GM19023 (cell line): ENCODE measurements around the gene MAPRE2.

ENCODE experiments used
- ATAC-seq: cut with Tn5 transposase; IDR thresholded peaks from one replicate; pipeline ENCODE4 v1.9.1; 2021; ENCODE audit warnings: mild to moderate bottlenecking, moderate library complexity; ENCODE audit not compliant: unreplicated experiment

The MAPRE2 gene

DNA sequence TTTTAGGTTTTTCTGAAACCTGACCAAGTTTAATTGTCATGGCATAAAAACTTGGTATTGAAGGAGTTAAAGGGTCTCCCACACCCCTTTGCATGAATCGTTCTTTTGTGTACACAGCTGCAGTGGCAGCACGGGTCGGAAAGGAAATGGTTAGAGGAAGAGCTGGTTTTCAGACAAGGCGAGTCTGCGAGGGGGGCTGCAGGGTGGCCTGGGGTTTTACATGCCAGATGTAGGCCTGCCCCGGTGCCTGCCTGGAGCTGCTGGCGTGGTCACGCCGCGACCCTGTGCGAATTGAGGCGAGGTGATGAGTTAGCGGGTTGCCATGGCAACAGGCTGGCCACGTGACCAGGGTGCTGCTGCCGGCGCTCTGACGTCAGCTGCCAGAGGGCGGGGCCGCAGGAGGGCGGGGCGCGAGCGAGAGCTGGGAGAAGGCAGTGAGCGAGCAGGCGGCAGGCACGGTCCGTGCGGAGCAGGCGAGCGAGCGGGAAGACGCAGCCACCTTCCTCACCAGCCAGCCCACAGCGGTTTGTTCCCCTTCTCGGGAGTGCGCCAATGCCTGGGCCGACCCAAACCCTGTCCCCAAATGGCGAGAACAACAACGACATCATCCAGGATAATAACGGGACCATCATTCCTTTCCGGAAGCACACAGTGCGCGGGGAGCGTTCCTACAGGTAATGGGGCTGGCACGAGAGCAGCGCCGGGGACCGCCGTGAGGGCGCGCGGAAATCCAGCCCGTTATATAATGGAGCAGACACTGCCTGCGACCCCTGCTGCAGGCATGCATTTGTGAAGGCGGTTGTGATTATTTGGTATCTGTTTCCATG, at the start of gene MAPRE2:
MAPRE2 (plus strand) TSS at position 426 of the 827 bp plus-strand sequence; CDS start at position 553, 127 bp downstream.
- ATAC-seq: peak; percentile 87

DNA sequence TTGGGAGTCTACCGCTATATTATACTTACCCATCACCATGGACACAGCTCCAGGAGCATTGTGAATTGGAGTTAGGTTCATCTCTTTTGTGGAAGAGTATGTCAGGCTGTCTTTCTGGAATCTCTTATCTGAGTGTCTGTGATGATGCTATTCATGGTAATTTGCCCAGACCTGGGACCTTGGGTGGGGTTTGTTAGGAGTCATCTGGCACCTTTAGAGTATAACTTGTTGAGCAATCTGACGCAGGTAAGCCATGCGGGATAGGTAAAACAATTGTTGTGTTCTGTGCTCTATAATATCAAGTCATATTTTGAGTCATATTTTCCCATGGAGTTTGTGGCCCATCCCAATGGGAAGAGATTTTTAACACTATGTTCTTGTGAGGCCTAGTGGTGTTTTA, 49.7 kb upstream of the MAPRE2 start:
- no peak for ATAC-seq

DNA sequence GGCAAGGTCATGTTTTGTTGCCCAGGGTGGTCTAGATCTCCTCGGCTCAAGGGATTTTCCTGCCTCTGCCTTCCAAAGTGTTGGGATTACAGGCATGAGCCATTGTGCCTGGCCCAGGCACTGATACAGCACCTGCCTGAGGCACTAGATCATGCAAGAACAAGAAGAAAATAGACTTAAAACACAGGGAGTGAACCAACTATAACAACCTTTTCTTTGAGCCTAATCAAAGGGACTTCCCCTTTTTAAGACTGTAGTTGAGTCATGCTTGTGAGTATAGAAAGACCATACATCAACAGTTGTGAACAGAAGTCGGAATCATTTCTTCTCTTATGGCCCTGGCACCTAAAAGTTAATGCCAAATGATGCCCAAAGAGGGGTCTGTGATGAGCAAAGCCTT, 47.9 kb upstream of the MAPRE2 start:
- ATAC-seq: no peak

DNA sequence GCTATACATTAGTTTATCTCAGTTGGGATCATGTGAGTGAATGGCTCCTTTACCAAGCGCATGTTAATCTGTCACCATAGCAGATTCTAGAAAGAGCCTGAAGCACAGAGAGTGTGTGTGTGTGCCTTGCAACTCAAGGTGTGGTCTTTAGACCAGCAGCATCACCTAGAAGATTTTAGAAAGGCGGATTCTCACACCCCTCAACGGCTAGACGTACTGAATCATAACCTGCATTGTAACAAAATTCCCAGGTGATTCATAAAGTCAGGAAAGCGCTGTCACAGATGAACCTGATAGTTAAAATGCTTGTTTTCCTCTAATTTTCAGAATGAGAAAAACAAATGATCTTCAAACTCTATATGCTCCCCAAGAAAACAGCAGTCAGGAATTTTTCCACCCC, 45.5 kb upstream of the MAPRE2 start:
- ATAC-seq: no peak

DNA sequence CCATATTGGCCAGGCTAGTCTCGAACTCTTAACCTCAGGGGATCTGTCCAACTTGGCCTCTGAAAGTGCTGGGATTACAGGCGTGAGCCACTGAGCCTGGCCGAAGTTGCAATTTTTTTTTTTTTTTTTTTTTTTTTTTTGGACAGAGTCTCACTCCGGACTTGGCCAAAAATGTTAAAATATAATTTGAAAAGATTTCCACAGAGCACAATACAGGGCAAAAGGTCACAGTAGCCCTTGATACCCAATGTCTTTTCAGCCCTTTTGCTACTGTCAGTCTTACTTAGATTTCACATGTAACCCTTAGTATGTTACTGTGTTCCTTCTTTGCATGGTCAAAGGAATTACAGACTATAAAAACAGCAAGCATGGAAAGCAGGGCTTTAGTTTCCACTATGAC, 42.6 kb upstream of the MAPRE2 start:
- ATAC-seq: no peak

DNA sequence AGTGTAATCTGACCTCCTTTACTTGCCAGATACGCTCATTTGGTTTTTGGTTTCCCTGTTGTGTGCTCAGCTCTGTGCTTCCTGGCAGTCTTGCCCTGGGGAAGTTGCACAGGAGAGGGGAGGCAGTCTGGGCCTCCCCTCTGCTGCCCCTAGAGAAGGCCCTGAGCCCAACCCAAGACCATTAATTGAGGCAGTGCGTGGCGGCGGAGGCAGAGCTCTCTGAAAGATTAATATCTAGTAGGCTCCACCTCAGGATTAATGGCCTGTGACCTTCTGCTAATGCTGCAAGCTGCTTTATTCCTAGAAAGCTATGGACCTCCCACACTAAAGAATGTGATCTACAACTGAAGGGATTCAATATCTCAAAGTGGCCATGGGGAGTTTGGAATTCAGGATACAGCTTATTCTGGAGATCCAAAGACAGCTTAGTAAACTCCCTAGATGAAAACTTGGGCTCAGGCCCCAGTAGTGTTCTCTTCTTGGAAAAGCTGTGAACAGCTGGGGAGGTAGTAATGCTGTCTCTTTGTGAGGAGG, 41.4 kb upstream of the MAPRE2 start:
- ATAC-seq: no peak

DNA sequence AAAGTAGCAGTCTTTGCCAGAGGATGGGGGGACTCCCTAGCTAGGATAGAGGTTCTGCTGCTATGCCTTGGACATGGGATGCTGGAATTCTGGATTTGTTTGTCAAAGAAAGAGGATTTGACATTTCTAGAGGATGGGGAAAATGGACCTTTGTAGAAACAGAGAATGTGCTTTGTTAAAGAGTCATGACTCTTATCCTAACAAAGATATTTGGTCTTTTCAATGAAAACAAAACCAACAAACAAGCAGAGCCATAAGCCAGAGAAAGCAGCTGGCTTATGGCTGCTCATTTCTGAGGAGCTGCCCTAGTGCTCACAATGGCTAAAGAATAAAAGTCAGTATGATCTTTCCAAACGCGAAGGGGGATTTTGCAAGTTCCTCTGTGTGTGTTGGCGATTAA, 40.8 kb upstream of the MAPRE2 start:
- no peak for ATAC-seq

DNA sequence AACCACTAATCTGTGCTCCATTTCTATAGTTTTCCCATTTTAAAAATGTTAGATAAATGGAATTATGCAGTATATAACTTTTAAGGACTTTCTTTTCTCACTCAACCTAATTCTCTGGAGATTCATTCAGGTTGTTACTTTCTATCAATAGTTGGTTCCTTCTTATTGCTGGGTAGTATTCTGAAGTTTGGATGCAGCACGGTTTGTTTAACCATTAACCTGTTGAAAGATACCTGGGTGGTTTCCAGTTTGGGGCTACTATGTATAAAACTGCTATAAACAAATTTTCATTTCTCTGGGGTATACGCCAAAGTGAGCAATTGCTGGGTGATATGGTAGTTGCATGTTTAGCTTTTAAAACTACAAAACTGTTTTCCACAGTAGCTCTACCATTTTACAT, 39.1 kb upstream of the MAPRE2 start:
- no peak for ATAC-seq

DNA sequence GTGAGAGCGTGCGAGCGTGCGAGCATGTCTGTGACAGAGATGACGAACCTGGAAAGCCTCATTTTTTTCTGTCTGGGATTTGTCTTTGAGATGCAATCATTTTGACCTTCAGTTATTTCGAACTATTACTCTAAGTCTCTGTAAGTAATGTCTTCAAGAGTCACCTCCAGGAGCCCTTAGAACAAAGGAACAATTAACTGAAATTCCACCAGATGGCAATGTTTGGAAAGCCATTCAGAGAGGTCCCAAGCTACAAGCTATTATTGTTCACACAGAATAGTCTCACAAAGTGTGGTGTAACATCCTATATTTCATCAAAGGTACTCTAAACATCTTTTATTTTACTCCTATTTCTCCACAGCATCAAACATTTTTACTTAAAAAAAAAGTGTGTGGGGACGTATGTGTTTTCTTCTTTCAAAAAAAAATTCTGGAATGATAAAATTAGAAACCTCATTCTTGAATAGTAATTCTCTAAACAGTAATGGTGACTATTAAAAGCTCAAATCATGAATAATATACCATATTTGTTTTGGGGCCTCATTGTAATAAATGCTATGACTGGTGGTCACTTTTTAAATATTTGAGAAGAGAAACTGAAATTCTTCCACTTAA, 35.1 kb upstream of the MAPRE2 start:
- peak; percentile 77 for ATAC-seq

DNA sequence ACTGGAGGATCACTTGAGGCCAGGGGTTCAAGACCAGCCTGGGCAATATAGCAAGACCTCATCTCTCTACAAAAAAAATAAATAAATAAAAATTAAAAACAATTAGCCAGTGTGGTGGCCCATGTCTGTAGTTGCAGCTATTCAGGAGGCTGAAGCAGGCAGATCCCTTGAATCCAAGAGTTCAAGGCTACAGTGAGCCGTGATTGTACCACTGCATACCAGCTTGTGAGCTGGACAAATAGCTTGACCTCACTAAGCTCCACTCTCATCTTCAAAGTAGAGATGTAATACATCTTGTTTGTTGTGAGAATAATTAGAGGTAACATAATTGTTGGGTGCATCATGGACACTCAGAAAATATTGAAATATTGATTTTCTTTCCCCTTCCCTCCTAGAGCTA, 31.1 kb upstream of the MAPRE2 start:
- ATAC-seq: no peak

DNA sequence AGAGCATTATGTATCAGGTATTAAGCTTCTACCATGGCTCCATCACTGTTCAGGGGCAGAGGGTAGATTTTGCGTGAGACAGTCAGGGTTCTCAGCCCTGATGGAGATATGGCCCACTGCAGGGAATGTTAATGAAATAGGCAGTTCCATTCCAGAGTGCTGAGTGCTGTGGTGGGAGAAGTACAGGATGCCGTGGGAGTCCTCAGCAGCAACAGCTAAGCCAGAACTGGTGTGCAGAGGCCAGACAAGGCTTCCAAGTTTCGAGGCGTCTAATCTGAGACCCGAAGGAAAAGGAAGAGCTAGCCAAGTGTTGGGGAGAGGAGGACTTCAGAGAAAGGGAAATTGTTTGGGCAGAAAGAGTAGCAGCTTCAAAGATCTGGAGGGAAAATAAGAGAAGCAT, 30.2 kb upstream of the MAPRE2 start:
- ATAC-seq: no peak

DNA sequence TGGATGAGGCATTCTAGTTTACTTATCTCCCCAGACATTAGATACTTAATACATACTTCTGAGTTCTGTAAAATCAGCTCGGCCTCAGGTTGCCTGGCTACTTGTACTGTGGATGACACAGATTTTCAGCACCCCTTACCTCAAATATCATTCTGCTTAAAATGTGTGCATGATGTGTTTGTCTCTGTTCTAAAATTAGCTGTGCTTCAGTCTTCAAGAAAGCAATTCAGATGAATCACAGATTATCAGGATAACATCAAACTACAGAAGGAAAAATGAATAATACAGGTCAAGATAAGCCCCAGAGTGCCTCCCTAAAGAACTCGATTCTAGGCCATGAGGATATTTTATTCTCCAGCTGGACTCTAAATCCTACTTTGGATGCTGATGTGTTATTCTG, 21.3 kb upstream of the MAPRE2 start:
- no peak for ATAC-seq

DNA sequence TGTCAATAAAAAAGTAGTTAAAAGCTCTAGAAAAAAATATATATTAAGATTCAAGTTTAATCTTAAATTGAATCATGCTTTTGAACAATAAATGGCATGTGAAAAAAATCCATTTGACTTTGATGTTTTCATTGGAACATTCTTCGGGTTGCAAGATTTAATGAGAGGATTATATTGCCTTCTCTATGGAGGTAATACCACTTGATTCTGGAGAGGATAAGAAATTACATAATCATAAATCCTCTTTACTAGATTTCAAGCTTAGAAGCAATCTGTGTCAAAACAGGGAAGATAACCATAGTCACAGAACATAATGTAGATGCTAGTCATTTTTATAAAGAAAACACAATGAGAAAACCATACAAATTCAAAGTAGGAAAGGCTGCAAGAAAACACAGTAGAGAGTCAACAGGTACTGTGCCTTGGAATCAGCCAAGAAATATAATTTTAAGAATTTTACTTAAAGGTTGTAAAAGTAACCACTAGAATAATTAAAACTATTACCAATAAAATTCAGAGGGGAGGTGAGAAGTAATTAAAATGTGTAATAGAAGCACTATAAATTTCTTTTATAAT, 18.7 kb upstream of the MAPRE2 start:
- ATAC-seq: no peak

DNA sequence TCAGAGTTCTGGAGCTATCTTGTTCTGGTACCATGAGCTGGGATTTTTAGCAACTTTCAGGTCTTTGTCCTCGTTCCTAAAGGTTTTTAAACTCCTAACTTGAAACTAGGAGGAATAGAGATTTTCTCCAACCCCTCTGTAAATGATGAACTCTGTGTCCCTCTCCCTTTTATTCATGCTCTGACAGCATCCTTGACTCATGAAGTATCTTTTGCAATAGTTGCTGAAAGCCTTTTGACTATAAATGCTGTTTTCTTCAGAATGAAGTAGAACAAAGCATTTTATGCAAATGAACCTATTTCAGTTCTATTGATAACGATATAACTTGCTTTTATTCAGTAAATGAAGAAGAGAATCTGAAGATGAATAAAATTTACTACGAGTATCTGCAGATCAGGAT, 17.0 kb upstream of the MAPRE2 start:
- ATAC-seq: no peak

DNA sequence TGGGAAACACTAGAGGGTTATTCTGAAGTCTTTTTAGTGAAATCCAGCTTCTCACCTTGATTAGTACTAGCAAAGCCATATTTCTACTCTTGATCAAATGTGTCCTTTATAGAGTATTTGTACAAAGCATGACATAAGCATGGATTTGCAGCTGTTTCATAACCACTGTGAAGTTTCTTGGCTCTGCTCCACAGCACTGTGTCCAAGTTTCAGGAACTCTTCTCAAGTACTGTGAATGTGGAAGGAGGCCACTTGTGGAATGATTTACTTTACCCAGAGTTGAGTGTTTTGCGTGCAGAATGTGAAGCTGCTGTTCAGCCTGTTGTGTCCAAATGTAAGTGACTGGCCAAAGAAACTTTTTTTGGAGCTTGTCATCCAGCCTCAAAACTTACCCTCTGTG, 16.2 kb upstream of the MAPRE2 start:
- ATAC-seq: no peak

DNA sequence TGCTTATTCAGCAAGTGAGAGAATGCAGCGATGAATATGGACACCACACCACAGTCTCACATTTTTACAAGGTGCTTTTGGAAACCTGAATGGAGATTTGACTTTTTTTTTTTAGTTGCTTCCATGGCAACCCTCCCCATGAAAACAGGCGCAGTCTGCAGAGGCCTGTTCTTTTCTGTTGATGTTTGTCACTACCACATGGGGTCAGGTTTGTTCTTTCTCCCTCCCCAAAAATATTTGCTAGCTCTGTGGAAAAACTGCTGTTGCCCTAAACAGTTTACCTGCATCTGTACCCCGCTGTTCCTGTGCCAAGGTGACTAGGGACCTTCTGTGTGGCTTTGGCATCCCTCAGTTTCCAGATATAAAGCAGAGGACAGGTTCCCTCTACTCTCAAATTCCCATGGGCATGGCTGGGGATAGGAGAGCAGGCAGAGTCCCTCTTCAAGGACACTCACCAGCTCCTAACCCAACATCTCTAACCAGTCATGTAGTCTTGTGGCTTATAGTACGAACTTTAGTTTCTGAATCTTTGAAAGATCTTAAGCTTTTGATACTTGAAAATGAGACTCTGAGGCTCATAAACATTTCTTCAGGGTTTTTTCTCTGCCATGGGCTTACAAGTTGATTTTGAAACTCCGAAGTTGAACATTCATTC, 14.7 kb upstream of the MAPRE2 start:
- ATAC-seq: peak; percentile 51

DNA sequence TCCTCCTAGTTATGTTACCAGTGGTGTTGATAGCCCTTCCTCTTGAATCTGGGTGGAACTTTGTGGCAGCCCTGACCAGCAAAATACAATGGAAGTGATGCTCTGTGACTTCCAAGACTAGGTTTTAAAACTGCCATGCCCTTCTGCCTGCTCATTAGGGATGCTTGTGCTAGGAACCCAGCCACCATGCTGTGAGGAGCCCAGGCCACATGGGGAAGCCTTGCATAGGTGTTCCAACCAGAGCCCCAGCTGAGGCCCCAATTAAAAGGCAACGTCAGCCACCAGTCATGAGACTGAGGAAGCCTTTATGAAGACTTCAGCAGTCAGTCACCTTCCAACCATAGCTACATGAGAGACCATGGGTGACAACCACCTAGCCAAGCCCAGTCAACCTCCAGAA, 14.0 kb upstream of the MAPRE2 start:
- ATAC-seq: no peak

DNA sequence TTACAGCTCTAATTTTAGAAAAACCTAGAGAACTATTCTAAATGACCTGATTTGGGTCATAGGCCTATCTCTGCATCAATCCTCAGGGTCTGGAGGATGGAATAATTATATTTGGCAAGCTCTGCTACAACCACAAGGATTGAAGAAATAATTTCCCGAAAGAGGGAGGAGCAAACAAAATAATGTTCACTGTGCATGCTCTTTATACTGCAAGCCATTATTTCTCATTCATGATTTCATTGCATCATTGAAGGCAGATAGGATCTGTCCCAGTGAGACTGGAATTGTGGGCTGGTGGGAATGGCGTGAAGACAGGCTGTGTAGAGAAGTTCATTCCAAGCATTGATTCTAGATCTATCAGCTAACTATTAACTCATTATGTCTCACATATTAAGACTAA, 12.7 kb upstream of the MAPRE2 start:
- no peak for ATAC-seq

DNA sequence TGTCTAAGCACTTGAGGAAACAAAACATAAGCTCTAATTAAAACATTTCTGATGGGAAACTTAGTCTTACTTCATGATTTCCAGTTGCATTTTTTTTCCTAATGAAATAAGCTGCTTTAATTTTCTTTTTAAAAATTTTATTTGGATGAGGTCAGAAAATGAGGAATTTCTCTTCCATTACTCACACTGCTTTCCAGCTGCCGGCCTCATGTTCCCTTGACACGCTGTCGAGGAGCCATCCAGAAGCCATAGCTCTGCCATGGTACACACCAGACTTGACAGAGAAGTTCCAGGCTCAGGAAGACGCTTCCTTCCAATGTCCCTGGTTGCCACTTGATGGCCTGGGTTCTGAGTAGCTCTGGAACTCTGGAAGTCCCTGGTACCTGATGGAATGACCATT, 12.1 kb upstream of the MAPRE2 start:
- ATAC-seq: no peak

DNA sequence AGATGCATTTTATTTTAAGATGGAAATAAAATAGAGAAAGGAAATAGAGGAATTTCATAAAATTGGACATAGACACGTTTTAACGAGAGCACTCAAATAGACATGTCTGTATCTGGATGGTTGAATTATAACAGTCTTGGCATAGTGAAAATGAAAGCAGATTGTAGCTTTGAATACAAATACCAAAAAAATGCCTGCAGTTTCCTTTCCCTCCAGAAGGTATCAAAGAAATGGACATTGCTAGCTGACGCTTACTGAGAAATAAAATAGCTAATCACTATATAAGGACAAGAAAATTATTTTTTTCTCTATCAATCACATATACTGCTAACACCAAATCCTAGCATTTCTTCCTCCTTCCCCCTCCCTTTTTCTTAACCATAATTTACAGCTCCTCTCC, 11.4 kb upstream of the MAPRE2 start:
- ATAC-seq: peak; percentile 72

DNA sequence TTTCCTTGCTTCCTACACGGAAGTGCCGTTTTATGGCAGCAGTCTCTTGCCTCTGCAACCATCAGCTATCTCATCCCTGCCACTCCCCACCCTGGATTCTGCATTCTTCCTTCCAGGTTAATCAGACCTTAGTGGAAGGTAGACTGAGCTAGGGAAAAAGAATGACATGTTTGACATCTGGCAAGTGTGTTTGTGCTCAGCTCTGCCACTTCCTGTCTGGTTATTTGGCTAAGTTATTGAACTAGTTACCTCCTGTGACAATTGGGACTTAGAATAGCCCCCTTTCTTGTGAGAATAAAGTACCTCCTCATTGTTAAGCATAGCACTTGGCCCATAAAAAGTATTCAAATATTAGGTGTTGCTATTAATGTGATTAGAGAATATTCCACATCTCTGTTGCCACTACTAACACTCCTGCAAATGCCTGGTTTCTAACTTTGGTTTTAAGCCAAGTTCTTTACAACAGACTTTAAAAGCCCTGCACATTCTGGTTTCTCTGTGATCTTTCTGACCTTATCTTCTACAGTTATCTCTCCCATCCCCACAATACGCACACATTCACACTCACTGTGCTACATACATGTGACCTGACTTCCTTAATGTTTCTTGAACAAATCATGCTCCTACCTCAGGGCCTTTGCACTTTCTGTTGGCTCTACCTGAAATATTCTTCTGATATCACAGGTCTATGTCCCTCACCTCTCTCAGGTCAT, 10.8 kb upstream of the MAPRE2 start:
- ATAC-seq: peak; percentile 37
